IPS-15b (cell line): ENCODE results near the gene TERC.
A peak's percentile ranks its signal among the peaks of the same experiment; 100 is the strongest.

Source experiments
- H3K27me3 ChIP-seq: one replicate; pipeline ENCODE4 v1.6.1; 2013; ENCODE audit warnings: low read length; ENCODE audit not compliant: control insufficient read depth, insufficient read depth
- H3K36me3 ChIP-seq: one replicate; pipeline ENCODE4 v1.6.1; 2013; ENCODE audit warnings: low read length; ENCODE audit not compliant: control insufficient read depth, insufficient read depth
- H3K4me1 ChIP-seq: one replicate; pipeline ENCODE4 v1.6.1; 2013; ENCODE audit warnings: mild to moderate bottlenecking, low read length; ENCODE audit not compliant: control insufficient read depth, insufficient read depth
- H3K4me3 ChIP-seq: one replicate; pipeline ENCODE4 v1.5.1; 2013; ENCODE audit warnings: low read depth, low read length
- H3K9ac ChIP-seq: one replicate; pipeline ENCODE4 v1.6.1; 2013; ENCODE audit warnings: low read depth, mild to moderate bottlenecking, low read length
- H3K9me3 ChIP-seq: one replicate; pipeline ENCODE4 v1.6.1; 2013; ENCODE audit warnings: mild to moderate bottlenecking, low read length; ENCODE audit not compliant: control insufficient read depth, insufficient read depth

Gene TERC

GRCh38 chr3:169764882-169765612 is at the start of gene TERC:
TSS of gene TERC (minus strand) at chr3:169765060.
- Histone ChIP-seq H3K36me3 (peaks cover 2% of the 10 kb centered on the region), H3K27me3 (no peaks in the 10 kb centered on the region), H3K4me3 (peak within 1 kb of the TSS; percentile 93), H3K4me1 (no peaks in the 10 kb centered on the region), H3K9ac (peak within 1 kb of the TSS; percentile 95), H3K9me3 (no peaks in the 10 kb centered on the region)

- Histone ChIP-seq H3K27me3 (peaks cover 21% of the 10 kb centered on the region), H3K9ac (peak overlapping the region; percentile 47), H3K4me3 (peak overlapping the region; percentile 82), H3K36me3 (no peaks in the 10 kb centered on the region), H3K9me3 (no peaks in the 10 kb centered on the region), H3K4me1 (peaks cover 7% of the 10 kb centered on the region)
Observed at GRCh38 chr3:169813757-169814517, 49.1 kb upstream of the TERC start.

- Histone ChIP-seq H3K9me3 (no peaks in the 10 kb centered on the region), H3K4me1 (peaks cover 7% of the 10 kb centered on the region), H3K9ac (no peak overlapping the region), H3K36me3 (no peaks in the 10 kb centered on the region), H3K4me3 (peak overlapping the region; percentile 82), H3K27me3 (peaks cover 21% of the 10 kb centered on the region)
Observed at GRCh38 chr3:169813278-169813677, 48.4 kb upstream of the TERC start.

- H3K4me3 ChIP-seq, result peak within 1 kb of the TSS; percentile 82
- peaks cover 7% of the 10 kb centered on the region for H3K4me1 ChIP-seq
- no peaks in the 10 kb centered on the region for H3K9me3 ChIP-seq
- no peaks in the 10 kb centered on the region for H3K36me3 ChIP-seq
- H3K9ac ChIP-seq, result peak within 1 kb of the TSS; percentile 66
- peaks cover 21% of the 10 kb centered on the region for H3K27me3 ChIP-seq
Observed at GRCh38 chr3:169812332-169813235, 47.7 kb upstream of the TERC start, which contains the start of the genes LRRC34 and LRRIQ4. TSS of gene LRRC34 (minus strand) at chr3:169812904. CDS start at chr3:169812548, 356 bp downstream. TSS of gene LRRIQ4 (plus strand) at chr3:169812870. CDS start at chr3:169821922, 9,052 bp downstream.

GRCh38 chr3:169811631-169812331 is 46.9 kb upstream of the TERC start:
- Histone ChIP-seq H3K9ac (peak overlapping the region; percentile 66), H3K4me1 (peaks cover 7% of the 10 kb centered on the region), H3K27me3 (peaks cover 21% of the 10 kb centered on the region), H3K4me3 (peak overlapping the region; percentile 82), H3K9me3 (no peaks in the 10 kb centered on the region), H3K36me3 (no peaks in the 10 kb centered on the region)

GRCh38 chr3:169809230-169809795 is 44.5 kb upstream of the TERC start:
- H3K4me3 ChIP-seq, result no peak overlapping the region
- peaks cover 14% of the 10 kb centered on the region for H3K27me3 ChIP-seq
- H3K4me1 ChIP-seq, result peaks cover 7% of the 10 kb centered on the region
- no peak overlapping the region for H3K9ac ChIP-seq
- no peaks in the 10 kb centered on the region for H3K36me3 ChIP-seq
- H3K9me3 ChIP-seq, result no peaks in the 10 kb centered on the region

- H3K9ac ChIP-seq, result no peak overlapping the region
- H3K27me3 ChIP-seq, result no peaks in the 10 kb centered on the region
- H3K4me3 ChIP-seq, result no peak overlapping the region
- H3K9me3 ChIP-seq, result no peaks in the 10 kb centered on the region
- peaks cover 4% of the 10 kb centered on the region for H3K36me3 ChIP-seq
- no peaks in the 10 kb centered on the region for H3K4me1 ChIP-seq
Observed at GRCh38 chr3:169804681-169805080, 39.8 kb upstream of the TERC start.

- no peaks in the 10 kb centered on the region for H3K4me1 ChIP-seq
- no peak overlapping the region for H3K4me3 ChIP-seq
- H3K36me3 ChIP-seq, result no peaks in the 10 kb centered on the region
- H3K9ac ChIP-seq, result no peak overlapping the region
- no peaks in the 10 kb centered on the region for H3K27me3 ChIP-seq
- H3K9me3 ChIP-seq, result no peaks in the 10 kb centered on the region
Observed at GRCh38 chr3:169792359-169792758, 27.5 kb upstream of the TERC start.

- no peaks in the 10 kb centered on the region for H3K27me3 ChIP-seq
- no peaks in the 10 kb centered on the region for H3K36me3 ChIP-seq
- H3K9me3 ChIP-seq, result no peaks in the 10 kb centered on the region
- H3K4me3 ChIP-seq, result no peak overlapping the region
- H3K4me1 ChIP-seq, result no peaks in the 10 kb centered on the region
- no peak overlapping the region for H3K9ac ChIP-seq
Observed at GRCh38 chr3:169790687-169791429, 26.0 kb upstream of the TERC start.

GRCh38 chr3:169790219-169790618 is 25.4 kb upstream of the TERC start:
- H3K4me3 ChIP-seq, result no peak overlapping the region
- no peaks in the 10 kb centered on the region for H3K4me1 ChIP-seq
- H3K27me3 ChIP-seq, result no peaks in the 10 kb centered on the region
- no peaks in the 10 kb centered on the region for H3K36me3 ChIP-seq
- no peaks in the 10 kb centered on the region for H3K9me3 ChIP-seq
- H3K9ac ChIP-seq, result no peak overlapping the region
